HTR-8/SVneo (cell line): ENCODE results near the gene CTXND1.
A peak's percentile ranks its signal among the peaks of the same experiment; 100 is the strongest.

Source experiments
- DNase-seq: peaks from one replicate; pipeline ENCODE4 v3.0.0; 2011; ENCODE audit warnings: low spot score, mixed read lengths; ENCODE audit not compliant: insufficient read length
- FAIRE-seq: peaks from 2 replicates; lab custom pipeline; 2011; peaks lifted over from hg19 to GRCh38; lab: Jason Lieb, UNC

Gene CTXND1

GRCh38 chr15:80260551-80260950 lies 8.5 kb upstream of the CTXND1 start:
- FAIRE-seq = no peak
- DNase-seq = no peak

DNA sequence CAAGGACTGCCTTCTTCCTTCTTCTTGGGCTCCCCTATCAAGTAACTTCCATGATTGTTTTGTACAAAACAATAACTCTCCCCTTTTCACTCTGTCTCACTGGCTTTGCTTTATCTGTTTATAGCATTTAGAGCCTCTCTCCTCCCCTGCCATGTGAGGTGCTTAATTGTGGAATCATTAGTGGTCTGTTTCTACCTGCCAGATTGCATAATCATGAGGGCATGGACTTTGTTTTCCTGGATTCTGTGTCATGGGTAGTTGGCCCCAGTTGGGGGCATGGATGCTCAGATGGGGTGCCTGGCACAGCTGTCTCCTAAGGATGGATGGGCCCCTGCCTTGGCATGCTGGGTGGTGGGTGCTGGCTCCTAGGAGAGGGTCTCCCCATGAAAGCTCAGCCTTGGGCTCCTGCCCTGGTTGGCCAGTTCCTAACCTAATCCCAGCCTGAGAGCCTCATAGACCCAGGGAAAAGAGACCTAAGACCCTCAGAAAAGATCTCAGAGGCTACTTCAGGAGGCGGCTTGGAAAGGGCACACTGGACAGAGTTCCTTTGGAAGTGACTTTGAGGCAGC lies 8.0 kb upstream of the CTXND1 start:
- FAIRE-seq = no peak
- no peak for DNase-seq

DNA sequence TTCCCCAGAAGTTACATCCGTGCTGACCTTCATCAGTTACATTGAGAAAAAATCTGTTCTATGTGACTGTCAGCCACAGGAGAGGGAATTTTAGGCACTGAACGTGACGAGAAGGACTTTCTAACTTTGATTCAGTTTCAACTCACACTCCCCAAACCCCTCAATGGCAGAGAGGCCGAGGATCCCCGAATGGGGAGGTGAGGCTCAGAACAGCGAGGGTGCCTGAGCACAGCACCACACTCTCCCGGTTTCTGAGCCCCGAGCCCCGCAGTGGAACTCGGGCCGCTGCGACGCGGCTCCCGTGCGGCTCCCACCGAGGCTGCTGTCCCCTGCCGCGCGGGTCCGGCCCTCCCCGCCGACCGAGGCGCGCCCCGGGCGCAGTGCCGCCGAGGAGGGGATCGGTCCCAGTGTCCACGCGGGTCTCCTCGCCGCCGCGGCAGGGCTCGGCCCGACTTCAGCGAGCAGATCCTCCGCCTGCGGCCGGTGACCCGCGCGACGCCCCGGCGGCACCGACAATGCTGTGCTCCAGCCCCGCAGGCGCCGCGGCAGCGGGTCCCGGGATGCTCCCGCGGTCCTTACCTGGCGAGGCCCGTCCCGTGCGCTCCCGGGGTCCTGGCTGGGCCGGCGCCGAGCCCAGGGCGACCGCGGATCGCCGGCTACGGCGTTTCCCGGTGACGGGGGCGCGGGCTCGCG lies 439 bp downstream of the CTXND1 start:
- no peak for FAIRE-seq
- no peak for DNase-seq

- FAIRE-seq = no peak
These were observed 1.2 kb downstream of the CTXND1 start for GRCh38 chr15:80250614-80251427.

DNA sequence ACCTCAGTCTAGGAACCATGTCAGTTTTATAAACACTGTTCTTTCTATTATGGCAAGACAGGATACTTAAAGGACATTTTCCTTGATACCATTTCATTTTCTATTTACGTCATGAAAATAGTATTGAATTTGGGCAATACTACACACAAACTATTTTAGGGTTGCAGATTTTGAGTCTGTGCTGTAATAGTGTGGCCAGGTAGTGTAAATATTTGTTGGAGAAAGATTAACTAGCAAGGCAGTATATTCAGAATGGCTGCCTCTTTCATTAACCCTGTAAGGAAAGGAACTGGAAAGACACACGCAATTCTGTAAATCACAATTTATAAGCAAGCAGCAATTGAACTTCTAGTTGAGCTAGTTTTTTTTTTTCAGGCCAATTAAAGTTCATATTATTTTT lies 2.0 kb downstream of the CTXND1 start:
- DNase-seq (no peak), FAIRE-seq (no peak)

More at GRCh38 chr15:80250614-80251427, 1.2 kb downstream of the CTXND1 start:
- DNase-seq = no peak

GRCh38 chr15:80247320-80247719 lies 4.7 kb downstream of the CTXND1 start:
- DNase-seq = no peak
- no peak for FAIRE-seq

- no peak for FAIRE-seq
These were observed 5.6 kb downstream of the CTXND1 start for GRCh38 chr15:80246425-80246894.

DNA sequence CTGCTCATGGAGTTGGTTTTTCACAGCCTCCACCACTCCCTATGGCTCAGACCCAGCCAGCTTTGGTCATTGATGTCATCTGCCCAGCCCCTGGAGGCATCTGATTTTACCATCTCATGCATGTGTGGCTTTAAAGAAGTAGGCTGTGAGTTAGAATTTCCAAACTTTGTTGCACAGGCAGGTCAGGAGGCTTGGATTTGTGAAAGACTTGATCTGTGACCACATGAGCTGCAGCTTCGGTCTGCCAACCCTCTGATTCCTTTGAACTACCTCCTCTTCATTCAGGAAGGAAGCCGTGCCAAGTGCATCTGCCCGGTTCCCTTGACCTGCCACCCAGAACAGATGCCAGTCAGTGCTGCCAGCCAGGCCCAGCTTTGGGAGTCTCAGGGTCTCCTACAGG lies 9.2 kb downstream of the CTXND1 start:
- FAIRE-seq (no peak), DNase-seq (no peak)

More at GRCh38 chr15:80246425-80246894, 5.6 kb downstream of the CTXND1 start:
- no peak for DNase-seq

GRCh38 chr15:80242132-80242769 lies 9.8 kb downstream of the CTXND1 start:
- no peak for FAIRE-seq
- DNase-seq = peak; percentile 28

DNA sequence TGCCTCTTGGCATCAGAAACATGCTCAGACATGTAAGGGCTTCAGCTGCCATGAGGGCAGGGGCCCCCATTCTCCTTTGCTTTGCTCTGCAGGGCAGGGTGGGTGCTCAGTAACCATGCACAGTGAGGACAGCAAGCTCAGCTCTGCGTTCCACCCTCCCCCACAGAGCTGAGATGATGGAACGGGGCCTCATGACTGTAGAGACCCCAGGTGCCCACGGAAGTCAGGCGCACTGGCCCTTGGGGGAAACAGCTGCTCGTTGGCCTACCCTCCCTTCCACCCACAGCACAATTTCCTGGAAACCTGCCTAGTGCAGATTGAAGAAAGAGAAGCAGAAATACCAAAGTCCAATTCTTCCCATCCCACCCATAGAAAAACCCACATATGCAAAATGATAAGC lies 10.5 kb downstream of the CTXND1 start:
- DNase-seq (no peak), FAIRE-seq (no peak)

- FAIRE-seq = no peak
- DNase-seq = no peak
These were observed 11.7 kb downstream of the CTXND1 start for GRCh38 chr15:80240276-80240675.

DNA sequence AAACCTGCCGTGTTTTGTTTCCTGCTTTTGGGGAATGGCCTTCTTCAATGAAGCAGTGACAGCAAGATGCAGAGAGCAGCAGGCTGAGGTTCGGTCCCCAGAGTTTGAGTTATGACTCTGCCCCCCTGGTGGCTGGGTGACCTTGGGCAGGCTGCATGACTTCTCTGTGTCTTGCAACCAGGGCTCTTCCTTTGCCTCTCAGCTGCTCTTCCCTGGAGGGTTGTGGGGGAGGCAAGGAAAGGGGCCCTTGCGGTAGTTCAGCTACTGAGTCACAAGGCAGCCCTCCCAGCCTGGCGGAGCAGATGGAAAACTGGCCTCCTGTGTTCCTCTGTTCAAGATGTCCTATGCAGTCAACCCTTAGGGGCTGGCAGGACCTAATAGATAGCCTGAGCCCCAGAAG lies 17.1 kb downstream of the CTXND1 start:
- FAIRE-seq = no peak
- DNase-seq = no peak

DNA sequence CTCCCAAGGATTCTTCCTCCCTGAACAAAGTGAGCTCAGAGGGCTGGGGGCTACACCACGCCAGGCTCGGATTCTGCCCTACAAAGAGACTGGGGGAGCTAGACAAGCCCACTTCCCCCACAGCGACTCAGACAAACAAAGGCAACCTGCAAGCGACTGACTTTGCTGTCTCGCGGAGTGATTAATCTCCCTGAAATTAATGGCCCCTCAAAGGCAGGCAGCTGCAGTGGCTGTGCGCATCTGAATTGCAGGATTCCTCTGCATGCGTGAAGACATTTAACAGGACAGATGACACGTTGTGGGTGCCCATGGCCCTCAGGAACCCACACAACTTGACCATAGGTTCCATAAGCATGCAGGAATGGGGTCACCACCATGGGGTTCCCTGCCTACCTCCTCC lies 18.4 kb downstream of the CTXND1 start:
- no peak for DNase-seq
- no peak for FAIRE-seq

DNA sequence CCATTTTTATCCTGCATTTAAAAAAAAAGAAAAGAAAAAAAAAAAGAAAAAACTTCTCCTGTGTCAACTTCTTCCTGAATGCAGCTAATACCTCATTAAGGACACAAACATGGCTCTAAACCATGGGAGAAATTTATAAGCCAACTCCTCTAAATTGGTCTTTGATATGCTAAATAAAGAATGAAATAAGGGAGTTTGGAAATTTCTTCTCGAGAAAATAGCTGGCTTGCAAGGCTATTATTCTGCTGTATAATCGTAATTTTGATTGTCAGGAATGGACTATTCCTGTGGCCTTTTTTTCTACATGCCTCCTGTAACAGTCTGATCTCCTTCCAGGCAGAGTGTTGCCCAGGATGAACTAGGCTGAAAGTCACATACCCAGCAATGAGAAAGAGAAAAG lies 20.6 kb downstream of the CTXND1 start:
- FAIRE-seq (no peak), DNase-seq (no peak)

DNA sequence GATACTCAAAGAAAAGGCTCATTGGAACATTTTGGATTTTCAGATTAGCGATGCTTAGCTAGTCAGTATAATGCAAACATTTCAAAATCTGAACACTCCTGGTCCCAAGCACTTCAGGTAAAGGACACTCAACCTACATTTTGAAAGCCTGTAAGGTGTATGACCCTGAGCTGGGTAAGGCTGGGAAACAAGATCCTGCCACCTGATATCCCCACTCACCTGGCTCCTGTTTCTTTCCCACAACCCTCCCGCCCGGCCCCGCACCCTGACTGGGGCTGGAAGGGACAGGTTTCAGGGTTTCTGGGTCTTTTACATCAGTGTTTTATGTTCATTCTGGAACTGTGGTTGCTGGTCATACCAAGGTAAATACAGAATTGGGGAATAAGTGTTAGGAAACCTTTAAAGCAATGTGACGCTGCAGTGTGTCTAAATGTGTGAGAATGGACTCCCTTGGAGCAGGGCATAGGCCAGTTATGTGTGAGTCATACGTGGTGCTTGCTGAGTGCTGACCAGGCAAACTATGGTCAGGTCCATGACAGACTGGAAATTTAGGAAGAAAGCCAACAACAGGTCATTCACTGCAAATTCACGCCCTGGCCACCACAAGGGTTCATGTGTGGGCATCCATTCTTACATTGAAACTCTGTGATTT lies 22.9 kb downstream of the CTXND1 start:
- no peak for FAIRE-seq

GRCh38 chr15:80219955-80220354 lies 32.1 kb downstream of the CTXND1 start:
- DNase-seq (no peak), FAIRE-seq (no peak)

More for the DNA sequence above, 22.9 kb downstream of the CTXND1 start:
- DNase-seq = no peak

DNA sequence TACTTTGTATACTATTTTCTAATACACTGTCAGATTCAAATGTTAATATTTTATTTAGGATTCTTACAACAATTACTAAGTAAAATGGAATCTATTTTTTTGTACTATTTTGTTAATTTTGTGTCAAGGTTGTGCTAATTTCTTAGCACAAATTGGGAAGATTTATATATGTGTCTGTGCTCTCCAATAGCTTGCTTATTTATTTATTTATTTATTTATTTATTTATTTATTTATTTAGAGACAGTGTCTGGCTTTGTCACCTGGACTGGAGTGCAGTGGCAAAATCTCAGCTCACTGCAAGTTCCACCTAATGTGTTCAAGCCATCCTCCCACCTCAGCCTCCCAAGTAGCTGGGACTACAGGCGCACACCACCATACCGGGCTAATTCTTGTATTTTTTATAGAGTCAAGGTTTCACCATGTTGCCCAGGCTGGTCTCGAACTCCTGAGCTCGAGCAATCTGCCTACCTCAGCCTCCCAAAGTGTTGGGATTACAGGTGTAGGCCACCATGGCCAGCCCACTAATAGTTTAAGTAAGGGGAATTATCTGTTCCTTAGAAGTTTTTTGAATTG lies 34.6 kb downstream of the CTXND1 start:
- no peak for DNase-seq
- no peak for FAIRE-seq

DNA sequence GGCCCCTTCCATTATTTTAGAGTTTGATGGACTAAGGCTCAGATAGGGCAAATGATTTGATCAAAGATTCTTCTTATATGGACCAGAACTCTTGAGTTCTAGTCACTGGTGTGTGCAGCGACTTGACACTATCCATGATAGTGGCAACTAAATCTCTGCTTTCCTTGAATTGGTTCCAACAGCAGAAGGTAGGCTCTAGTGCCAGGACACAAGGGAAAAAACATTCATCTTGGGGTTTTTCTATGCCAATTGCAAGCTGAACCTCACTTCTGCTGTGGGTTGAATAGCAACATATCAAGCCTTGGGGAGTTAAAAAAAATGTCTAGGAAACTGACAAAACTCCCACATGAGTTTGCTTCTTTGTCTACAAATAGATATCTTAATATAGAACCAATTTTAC lies 35.1 kb downstream of the CTXND1 start:
- no peak for FAIRE-seq

GRCh38 chr15:80216141-80216540 lies 35.9 kb downstream of the CTXND1 start:
- DNase-seq (no peak), FAIRE-seq (no peak)

More for the DNA sequence above, 35.1 kb downstream of the CTXND1 start:
- DNase-seq = no peak

GRCh38 chr15:80214910-80215309 lies 37.1 kb downstream of the CTXND1 start:
- DNase-seq = no peak
- no peak for FAIRE-seq
